OCI-M1 (cell line): Measurements from ENCODE around the gene RGMB.
A peak's percentile ranks its signal among the peaks of the same experiment; 100 is the strongest.

Experiments used
- DNase-seq: peaks from one replicate; lab custom pipeline; 2025; lab: John Stamatoyannopoulos, UW

The RGMB gene

DNA sequence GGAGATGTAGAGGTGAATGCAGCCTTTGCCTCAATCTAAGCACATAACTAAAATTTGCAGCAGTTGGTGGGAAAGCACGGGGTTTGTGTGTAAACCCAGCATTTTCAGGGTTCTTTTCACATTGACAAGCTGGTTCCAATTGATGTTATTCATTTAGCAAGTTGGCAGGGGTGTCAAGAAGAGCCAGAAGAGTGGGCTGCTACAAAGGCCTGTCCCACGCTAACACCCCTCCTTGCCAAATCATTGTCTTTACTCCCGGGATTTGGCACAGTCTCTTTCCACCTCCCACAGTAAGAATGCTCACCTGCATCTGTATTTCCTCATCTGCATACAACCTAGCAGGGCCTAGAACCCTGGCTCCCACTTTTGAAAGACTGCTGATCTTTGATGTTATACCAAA, 11.8 kb downstream of the RGMB start:
- DNase-seq: no peak

DNA sequence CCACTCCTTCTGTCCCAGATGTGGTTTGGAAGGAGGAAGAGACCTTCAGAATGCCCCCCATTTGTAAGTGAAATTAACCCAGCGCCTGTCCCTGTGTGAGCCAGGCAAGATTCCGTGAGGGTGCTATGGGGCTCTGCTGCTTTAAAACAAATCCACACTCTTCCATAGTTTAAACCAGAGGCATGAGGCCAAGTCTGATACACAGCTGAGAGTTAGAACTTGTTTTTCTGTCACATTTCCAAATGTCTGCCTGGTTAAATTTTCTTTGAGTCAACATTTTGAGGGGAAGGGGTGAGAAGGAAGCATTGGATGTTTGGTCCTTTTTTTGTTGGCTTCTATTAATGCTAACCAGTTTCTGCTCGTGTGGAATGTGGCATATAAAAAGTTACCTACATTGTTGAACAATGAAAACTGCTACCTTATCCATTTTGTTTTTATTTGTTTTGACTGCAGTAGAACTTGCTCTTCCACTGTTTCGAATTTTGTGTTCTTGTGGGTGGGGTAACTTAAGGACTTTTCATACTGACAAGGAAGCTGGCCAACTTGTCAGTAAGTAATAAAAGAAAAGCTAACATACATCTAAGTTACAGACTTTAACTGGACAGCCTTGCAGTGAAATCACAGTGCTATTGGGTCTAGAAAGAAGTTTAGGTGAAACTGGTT, 12.9 kb downstream of the RGMB start:
- DNase-seq: no peak

DNA sequence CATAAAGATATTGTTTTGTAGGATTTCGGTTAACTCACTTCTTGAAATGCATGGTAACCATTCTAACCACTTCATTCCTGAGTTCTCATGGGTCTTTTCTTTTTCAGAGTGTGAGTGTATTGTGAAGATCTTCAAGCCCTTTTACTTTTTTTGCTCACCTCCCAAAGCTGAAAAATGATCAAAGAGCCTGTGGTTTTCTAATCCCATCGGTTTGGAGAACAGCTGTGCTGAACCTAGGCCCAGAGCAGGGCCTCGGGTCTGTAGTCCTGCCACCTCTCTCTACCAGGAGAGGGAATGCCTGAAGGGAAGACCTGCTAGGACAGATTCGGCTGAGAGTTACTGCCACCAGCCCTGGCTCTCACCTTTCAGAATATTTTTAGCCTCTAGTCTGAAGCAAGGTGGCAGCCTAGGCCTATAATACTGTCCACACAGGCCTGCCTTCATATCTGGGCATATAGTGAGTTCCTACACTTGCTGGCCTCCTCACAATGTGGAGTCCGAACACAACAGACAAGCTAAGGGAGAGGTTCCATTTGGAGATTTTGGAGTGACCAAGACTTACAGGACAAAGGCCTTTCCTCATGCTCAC, 13.8 kb downstream of the RGMB start:
- no peak for DNase-seq

DNA sequence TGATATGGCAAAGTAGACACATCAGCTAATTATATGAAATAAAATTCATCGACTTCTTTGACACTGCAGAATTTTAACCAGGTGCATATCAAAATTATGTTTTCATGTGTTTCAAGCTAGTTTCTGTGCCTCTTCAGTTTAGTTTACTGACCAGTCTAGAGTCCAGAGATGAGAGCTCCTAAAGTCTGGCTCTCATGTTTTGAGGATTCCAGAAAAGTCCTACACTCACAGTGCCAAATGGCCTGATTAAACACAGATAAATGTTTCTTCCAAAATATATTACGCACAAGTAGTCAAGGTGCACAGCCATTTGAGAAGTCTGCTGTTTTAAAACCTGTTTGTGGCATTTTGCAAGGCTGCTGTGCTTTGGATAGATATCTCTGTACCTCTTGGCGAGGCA, 15.6 kb downstream of the RGMB start:
- no peak for DNase-seq

DNA sequence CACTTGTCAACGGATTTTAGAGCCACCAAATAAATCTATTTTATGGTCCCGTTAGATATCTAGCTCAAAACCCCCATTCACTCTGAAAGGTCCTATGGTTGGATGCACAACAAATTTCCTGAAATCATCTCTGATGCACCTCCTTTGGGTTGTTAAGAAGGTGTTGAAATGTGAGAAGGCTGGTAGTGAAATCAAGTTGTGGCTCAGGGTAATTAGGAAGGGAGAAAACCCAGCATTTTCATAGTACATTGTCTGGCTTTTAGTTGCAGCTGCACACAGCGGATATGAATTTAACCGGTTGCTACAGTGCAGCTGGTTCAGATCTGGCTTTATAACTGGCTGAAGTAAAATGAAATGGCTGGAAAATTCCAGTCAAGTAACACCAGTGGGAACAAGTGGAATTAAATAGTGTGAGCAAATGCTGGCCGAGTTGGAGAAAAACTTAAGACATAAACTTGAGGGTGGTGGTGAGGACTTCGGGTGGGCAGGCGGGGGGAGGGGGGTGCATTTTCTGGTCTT, 17.6 kb downstream of the RGMB start:
- DNase-seq: no peak

DNA sequence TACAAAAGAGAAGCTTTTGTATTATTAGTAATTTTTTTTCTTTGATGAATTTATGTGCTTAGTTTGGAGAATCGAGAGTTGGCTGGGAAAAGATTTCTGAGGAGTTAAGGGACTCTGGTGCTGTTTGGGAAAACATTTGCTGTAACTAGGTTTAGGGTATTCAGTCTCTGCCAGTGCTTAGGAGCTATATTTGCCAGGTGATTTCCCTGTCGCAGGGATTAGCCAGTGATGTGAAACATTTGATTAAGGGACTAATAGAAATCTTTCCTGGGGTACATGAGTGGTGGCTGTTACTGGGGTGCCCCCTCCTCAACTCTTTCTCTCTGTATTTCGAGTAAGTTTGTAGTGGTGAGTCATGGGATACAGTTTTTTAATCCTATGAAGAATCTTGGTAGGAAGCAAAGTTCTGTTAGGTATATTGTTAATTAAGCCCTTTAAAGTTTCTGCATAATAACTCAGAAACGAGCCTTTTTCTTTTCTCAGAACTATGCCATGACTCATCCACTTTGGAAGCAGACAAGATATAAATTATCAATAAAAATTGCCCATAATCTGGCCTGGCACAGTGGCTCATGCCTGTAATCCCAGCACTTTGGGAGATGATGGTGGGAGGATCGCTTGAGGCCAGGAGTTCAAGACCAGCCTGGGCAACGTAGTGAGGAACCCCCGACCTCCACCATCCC, 18.6 kb downstream of the RGMB start:
- no peak for DNase-seq

DNA sequence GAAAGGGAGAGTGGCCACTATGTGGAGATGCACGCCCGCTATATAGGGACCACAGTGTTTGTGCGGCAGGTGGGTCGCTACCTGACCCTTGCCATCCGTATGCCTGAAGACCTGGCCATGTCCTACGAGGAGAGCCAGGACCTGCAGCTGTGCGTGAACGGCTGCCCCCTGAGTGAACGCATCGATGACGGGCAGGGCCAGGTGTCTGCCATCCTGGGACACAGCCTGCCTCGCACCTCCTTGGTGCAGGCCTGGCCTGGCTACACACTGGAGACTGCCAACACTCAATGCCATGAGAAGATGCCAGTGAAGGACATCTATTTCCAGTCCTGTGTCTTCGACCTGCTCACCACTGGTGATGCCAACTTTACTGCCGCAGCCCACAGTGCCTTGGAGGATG, 19.8 kb downstream of the RGMB start:
- no peak for DNase-seq

DNA sequence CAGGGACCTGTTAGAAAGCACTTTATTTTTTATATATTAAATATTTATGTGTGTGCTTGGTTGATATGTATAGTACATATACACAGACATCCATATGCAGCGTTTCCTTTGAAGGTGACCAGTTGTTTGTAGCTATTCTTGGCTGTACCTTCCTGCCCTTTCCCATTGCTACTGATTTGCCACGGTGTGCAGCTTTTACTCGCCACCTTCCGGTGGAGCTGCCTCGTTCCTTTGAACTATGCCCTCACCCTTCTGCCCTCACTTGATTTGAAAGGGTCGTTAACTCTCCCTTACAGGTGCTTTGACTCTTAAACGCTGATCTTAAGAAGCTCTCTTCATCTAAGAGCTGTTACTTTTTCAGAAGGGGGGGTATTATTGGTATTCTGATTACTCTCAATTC, 20.5 kb downstream of the RGMB start:
- DNase-seq: no peak

DNA sequence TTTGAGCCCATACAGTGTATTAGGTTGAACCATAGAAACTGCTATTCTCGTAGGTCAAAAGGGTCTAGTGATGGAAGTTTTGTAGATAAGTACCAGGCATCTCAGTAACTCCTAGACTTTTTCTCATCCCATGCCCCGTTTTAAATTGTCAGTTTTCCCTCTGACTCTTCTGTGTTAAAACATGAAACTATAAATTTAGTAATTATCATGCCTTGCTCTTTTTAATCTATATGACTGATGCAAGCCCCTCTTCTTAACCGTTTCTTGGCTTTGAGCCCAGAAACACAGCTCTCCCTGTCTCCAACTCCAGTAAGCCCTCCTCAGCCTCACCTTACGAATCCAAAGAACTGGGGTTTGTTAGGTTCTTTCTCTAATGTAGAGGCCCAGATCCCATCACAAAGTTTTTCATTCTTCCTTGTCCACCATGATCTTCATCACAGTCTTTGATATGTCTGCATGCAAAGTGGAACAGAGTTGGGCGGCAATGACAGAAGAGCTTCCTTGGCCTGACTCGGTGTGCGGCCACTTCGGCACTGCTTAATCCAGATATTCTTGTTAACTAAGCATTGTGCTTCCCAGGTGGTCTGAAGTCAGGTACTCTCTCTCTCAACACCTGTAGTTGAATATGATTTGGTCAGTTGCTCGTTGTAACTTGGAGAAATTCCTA, 21.1 kb downstream of the RGMB start:
- no peak for DNase-seq

DNA sequence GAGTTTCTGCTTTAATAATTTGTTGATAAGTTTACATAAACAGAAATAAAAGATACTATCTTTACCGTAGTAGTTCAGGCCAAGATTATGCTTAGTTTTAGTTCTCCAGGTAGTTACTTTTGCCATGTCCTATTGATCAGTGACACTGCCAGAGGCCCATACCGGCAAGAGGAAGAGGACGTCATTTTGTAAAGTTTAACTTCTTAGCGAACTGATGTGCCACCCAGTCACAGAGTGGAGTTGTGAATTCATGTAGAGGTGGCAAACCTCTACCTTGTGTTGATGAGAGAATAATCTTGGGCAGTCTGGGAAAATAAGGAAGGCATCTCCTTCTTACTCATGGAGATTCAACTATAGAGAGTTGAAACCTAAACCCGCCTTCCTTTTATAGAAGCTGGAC, 21.8 kb downstream of the RGMB start:
- no peak for DNase-seq

DNA sequence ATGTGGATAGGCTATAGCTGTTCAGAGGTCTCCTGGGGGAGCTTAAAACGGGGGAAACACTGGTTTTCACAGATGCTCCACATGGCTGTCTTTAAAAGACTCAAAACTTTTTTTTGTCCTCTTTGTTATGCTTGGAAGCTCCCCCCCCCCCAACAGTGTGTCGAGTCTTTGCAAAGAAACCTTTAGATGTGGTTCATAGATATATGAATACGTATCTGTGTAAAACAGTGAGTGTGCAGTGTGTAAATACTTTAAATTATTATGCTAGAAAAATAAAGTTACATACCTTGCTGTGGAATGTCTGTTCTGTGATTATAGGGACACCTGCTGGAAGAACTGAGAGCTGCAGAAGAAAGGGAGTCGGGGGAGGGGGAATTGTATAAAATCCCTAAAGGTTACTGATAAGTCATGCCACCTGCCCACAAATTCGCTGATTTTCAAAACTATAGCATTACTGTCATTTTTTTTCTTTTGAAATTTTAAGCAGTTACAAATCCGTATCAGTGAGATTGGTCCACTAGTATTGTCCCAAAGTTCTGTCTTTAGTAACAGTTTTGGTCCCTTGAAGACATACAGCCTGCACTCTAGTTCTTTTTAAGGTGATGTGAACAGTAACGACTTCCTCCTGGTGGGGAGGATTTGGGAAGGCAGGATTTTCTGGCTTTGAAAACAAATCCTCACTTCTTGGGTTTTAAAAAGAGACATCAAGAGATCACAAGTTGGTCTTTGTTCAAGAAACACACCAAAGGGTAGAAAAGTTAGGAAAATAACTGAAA, 22.9 kb downstream of the RGMB start:
- DNase-seq: peak; percentile 77

DNA sequence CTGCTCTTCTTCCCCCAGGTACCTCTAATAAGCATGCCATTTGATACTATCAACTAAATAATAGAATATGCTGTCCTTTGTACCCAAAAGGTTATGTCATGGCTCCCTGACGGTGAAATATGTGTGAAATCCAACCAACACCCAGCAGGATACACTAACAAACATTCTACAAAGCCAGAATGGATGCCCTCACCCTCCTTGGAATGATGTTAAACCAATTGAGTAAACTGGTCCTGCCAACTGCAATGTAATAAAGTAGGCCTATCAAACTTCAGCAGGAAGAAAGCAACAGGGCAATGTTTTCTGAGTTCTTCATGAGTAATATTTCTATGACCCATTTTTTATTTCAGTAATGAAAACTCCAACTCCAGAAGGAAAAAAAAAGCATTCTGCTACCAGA, 24.9 kb downstream of the RGMB start:
- DNase-seq: no peak

DNA sequence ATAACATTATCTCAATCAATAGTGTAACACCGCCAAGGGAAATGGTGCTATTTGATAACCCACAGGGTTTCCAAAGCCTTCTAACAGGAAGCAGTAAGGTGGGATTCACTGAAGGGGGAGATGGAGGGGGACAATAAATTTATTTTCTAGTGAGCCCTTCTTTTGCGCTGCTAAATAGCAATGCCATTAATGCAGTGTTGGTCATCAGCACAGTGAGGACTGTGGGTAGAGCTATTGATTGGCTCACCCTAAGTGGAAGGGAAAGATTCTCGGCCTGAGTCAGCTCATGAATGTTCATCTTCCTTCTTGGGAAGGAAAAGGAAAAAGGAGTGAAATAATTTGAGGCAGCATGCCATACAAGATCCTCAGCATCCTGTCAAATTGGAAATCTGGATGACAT, 25.4 kb downstream of the RGMB start:
- DNase-seq: no peak

DNA sequence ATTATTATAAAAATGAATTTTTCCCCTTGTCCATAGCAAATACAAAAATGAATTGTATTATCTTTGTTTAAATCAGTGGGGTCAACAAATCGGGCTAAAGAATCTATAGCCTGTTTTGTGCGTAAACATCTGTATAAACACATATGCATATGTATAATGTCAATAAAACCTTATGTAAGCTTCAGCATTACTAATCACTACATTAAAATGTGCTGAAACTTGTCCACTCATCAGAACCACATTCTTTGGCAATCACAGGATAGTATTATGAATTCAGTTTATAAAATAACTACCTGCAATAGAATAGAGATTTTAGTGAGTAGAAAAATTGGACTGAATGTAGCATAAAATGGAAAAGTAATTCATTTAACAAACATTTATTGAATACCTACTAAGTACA, 30.6 kb downstream of the RGMB start:
- no peak for DNase-seq

DNA sequence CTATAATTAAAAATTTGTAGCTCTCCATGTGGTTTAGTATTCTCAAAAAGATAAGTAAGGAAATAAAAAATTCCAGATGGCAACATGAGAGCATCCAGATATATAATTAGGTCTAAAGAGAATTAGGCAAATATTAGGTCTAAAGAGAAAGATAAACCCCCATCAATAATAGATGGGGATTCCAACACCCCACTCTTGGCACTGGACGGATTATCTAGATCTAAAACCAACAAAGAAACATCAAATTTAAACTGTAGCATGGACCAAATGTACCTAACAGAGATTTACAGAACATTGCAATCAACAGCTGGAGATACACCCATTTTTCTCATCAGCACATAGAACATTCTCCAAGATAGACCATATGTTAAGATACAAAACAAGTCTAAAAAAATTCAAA, 31.6 kb downstream of the RGMB start:
- DNase-seq: no peak

DNA sequence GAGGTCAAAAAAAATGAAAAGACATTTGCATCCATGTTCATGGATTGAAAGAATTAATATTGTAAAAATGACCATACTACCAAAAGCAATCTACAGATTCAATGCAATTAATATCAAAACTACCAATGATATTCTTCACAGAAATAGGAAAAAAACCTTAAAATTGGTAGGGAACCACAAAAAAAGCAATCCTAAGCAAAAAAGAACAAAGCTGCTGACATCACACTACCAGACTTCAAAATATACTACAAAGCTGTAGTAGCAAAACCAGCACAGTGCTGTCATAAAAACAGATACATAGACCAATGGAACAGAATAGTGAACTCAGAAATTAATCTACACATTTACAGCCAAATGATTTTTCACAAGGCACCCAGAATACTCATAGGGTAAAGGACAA, 34.3 kb downstream of the RGMB start:
- no peak for DNase-seq

DNA sequence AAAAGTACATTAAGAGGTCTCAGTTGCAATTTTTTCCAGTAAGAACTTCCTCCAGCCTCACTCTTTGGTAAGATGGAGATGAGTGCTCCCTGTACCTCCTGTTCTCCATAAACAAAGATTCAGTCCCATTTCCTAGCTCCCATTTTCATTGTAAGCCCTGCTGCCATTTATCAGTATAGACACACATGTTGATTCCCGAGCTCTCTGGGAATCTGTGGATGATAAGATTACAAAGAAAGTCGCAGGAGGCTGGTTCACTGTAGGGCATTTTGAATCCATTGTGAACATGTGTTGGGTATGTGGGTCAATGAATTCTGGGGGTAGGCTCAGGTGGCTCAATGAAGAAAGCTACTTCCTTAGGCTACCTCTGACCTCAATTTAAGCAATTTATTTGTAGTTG, 36.7 kb downstream of the RGMB start:
- peak; percentile 24 for DNase-seq

DNA sequence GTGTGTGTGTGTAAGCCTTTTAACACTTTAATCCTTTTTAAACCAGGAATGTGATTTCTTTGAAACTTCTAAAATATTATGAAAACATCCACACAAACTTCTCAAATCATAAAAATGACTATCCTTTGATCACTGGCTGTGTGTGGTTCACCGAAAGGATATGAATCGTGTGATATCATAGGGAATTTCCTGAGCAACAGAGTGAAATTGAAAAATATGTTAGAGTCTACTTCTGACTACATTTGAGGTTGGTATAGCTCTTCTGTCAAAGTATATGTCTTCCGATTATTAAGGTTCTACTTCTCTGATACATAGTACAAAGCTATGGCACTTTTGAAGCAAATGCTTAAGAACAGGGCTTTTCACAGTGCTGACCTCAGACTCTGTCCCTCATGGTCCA, 40.3 kb downstream of the RGMB start:
- DNase-seq: no peak

DNA sequence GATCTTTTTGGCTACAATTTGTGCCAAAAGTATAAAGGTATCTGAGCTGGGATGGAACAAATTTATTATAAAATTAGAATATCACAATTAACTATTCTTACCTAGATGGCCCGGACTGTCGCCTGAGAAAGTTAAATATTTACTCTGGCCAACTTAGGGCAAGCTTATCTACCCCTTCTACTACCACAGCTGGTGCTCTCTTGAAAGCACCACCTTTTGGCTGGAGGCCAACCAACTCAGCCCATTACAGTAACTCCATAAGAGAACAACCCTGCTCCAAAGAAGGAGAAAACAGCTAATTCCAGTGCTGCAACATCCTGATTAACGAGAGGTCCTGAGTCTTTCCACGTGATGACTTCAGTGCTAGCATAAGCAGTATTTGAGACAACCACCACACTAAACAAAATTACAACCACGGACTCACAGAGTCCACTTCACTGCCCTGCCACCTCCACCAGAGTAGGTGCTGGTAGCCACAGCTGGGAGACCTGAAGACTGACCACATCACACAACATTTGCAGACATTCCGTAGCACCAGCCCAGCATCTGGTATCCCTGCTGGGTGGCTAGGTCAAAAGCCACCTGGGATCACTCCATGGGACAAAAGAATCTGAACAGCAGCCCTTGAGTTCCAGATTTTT, 43.2 kb downstream of the RGMB start:
- no peak for DNase-seq

DNA sequence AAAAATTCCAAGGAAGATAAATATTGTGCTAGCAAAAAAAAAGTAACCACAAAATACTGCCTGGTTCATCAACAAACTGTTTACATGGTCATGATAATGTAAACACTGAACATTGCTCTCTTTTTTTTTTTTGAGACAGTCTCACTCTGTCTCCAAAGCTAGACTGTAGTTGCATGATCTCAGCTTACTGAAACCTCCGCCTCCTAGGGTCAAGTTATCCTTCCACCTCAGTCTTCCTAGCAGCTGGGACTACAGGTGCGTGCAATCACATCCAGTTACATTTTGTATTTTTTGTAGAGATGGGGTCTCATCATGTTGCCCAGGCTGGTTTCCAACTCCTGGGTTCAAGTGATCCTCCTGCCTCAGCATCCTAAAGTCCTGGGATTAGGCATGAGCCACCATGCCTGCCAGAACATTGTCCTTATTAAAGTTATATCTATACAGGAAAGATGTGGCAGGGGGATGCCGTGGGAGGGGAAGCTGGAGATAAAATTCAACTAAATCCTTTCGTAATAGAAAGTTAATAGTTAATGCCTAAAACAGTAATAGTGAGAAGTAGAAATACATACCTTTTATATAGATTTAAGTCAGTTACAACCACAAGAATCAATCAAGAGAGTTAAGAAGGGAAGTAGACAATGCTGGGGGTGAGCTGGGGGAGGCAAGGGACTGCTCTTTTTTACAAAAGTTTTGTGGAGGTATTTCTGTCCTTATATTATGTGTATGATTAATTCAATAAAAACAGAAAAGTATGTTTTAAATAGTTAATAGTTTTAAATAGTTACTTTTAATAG, 52.3 kb downstream of the RGMB start:
- no peak for DNase-seq

DNA sequence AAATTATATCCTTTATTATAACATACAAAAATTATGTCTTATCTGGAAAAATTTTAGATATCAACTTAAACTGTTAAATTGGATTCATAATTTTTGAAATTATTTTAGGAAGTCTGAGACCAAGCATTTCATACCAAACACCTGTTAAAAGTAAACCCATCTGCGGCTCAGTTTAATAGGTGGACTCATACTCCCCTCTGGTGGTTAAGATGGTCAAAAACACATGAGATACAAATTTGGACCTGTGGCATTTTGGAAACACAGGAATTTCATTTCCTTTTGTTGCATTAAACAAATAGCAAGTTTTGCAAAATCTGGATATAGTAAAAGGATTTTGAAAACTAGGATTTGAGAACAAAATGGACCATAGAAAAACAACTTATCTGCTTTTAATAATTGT, 53.7 kb downstream of the RGMB start:
- DNase-seq: peak; percentile 70
